Measurements from ENCODE around the gene RPUSD3.

Gene RPUSD3

DNA sequence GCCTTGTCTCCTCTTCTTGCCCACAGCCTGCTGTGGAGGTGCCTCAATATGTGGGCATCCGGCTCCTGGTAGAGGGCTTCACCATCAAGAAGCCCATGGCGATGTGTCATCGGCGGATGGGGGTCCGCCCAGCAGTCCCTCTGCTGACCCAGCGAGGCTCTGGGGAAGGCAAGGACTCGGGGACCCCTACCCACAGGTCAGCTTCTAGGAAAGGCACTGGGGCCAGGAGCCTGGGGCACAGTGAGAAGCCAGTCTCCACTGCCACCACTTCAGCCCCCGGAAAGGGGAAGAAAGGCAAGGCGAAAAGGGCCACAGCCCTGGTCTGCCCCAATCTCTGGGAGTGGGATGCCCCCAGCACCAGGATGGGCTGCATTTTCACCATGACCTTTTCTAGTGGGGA, 10.7 kb downstream of the RPUSD3 start:
- no peak for DNase-seq (ENCODE audit: low read depth)

DNA sequence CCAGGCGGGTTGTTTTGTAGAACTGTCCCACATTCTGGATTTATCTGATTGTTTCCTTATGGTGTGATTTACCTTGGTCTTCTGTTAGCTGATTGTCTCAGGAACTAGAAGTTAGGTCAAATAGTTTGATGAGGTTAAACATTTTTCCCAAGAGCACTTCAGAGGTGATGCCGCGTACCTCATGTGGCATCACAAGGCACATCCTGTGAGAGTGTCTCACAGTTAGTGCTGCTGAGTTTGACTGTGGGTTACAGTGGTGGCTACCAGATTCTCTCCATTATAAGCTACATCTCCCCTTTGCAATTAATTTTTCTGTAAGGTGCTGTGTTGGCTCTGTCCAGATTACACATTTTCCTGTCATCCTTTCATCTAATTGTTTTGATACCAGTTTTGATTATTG, 12.6 kb downstream of the RPUSD3 start:
- no peak for DNase-seq (ENCODE audit: low read depth)

DNA sequence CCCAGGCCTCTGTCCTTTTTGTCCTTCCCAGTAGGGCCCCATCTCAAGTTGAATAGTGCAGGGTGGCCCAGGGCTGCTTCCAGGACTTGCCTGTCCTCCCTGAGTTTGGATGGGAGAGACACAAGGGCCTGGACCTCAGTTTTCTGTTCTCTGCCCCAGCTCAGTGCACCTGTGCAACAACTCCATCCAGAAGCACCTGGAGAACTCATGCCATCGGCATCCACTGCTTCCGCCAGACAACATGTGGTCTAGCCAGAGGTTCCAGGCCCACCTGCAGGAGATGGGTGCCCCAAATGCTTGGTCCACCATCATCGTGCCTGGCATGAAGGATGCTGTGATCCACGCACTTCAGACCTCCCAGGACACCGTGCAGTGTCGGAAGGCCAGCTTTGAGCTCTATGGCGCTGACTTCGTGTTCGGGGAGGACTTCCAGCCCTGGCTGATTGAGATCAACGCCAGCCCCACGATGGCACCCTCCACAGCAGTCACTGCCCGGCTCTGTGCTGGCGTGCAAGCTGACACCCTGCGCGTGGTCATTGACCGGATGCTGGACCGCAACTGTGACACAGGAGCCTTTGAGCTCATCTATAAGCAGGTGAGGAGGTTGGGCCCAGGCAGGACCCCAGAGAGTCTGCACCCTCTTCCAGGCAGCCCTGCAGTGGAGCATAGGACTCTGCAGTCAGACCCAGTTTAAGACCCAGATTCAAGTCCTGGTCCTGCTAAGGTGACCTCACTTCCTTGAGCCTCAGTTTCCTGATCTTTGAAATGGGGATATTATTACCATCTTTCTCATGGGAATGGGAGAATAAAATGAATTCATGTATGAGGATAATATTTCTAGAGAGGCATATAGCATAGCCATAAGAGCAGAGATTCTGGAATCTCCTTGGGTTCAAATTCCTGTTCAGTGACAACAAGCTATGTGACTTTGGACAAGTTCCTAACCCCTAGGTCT, 14.7 kb downstream of the RPUSD3 start:
- no peak for DNase-seq (ENCODE audit: low read depth)

DNA sequence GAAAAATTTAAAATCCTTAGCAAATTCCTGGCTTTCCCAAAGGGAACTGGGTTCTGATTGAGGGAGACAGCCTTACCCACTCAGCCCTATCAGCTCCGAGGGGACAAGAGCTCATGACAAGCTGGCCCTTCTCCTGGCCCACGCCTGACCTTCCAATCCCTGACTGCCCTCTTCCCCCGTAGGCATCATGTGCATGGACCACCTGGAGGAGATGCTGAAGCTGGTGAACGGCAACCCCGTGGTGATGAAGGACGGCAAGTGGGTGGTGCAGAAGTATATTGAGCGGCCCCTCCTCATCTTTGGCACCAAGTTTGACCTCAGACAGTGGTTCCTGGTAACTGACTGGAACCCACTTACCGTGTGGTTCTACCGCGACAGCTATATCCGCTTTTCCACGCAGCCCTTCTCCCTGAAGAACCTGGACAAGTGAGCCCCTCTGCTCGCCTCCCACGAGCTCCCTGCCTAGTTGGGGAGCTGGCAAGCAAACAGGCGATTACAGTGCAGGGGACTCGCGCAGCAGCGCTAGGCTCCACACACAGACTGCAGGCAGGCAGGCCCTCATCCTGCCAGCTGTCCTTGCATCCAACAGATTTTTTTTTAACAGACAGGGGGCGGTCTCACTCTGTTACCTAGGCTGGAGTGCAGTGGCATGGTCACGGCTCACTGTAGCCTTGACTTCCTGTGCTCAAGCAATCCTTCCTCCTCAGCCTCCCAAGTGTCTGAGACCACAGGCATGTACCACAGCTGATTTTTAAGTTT, 16.8 kb downstream of the RPUSD3 start:
- DNase-seq (ENCODE audit: low read depth): no peak

GRCh38 chr3:9825451-9826040, 18.3 kb downstream of the RPUSD3 start:
- no peak for DNase-seq (ENCODE audit: low read depth)

- DNase-seq (ENCODE audit: low read depth): no peak
Observed at GRCh38 chr3:9820946-9821345, 22.9 kb downstream of the RPUSD3 start.

- no peak for DNase-seq (ENCODE audit: low read depth)
Observed at GRCh38 chr3:9820543-9820942, 23.3 kb downstream of the RPUSD3 start.

DNA sequence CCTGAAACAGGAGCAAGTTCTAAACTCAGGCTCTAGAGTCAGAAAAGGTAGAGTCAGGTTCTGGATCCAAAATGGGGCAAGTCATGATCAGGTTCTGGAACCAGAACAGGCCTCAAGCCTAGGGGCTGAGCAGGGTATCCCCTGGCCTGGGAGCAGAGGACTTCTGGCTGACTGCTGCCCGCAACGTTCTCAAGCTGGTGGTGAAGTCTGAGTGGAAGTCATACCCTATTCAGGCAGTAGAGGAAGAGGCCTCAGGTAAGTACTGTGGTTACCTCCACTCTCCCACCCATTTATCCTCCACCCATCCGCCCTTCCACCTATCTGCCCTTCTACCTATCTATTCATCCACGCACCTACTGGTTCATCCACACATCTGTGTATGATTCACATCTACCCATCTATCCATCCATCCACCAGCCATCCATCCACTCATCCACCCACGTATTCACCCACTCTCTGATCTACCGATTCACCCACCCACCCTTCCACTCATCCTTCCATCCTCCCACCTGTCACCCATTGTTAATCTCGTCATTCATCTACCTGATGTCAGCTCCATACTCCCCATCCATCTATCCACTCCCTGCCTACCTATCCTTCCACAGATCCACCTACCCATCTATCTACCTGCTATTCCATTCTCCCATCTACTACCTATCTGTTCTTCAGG, 25.0 kb downstream of the RPUSD3 start:
- no peak for DNase-seq (ENCODE audit: low read depth)

GRCh38 chr3:9817436-9817835, 26.4 kb downstream of the RPUSD3 start:
- no peak for DNase-seq (ENCODE audit: low read depth)

- no peak for DNase-seq (ENCODE audit: low read depth)
Observed at GRCh38 chr3:9815986-9816385, 27.8 kb downstream of the RPUSD3 start.

GRCh38 chr3:9812870-9813483, 30.8 kb downstream of the RPUSD3 start:
- DNase-seq (ENCODE audit: low read depth): no peak

- no peak for DNase-seq (ENCODE audit: low read depth)
Observed at GRCh38 chr3:9810846-9811245, 33.0 kb downstream of the RPUSD3 start.

- DNase-seq (ENCODE audit: low read depth): no peak
Observed at GRCh38 chr3:9810433-9810770, 33.4 kb downstream of the RPUSD3 start.

GRCh38 chr3:9809615-9810432, 34.0 kb downstream of the RPUSD3 start, which contains the start of gene TTLL3:
Gene TTLL3 (plus strand): TSS chr3:9810262. CDS start chr3:9810662, 400 bp downstream.
- peak; percentile 50 for DNase-seq (ENCODE audit: low read depth)

GRCh38 chr3:9809239-9809614, 34.6 kb downstream of the RPUSD3 start:
- DNase-seq (ENCODE audit: low read depth): no peak

- no peak for DNase-seq (ENCODE audit: low read depth)
Observed at GRCh38 chr3:9808345-9809037, 35.3 kb downstream of the RPUSD3 start.

- DNase-seq (ENCODE audit: low read depth): no peak
Observed at GRCh38 chr3:9807981-9808344, 35.8 kb downstream of the RPUSD3 start.

GRCh38 chr3:9806688-9807589, 36.9 kb downstream of the RPUSD3 start:
- DNase-seq (ENCODE audit: low read depth): no peak

DNA sequence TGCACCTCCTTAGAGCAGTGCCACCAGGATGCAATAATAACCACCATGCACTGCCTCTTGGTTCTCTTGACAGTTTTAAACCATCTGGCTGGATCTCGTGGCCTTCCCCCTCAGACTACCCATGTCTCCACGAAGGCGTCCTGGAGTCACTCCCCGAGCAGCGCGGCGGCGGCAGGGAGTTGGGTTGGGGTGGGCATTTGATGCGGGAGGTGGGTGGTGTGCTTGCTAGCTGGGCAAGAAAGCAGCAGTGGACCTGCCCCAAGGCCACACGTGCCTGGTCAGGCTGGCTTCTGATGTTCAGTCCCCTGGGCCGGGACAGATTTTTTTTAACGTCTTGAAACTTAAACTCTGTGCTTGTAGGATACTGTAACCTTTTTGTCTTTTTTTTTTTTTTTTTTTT, 37.7 kb downstream of the RPUSD3 start:
- no peak for DNase-seq (ENCODE audit: low read depth)
